Activated CD8-positive, alpha-beta T cell treated with anti-CD3 and anti-CD28 coated beads for 36 hours (primary cell): Measurements from ENCODE around the gene LSM12. TPM values are rescaled to one million over a fixed set of nuclear protein-coding genes. Genes with fewer than 3 reads are reported as not detected.

Experiments
- ATAC-seq: fragments of 200-7000 bp; cut with Tn5 transposase; one replicate; pipeline ENCODE4 v1.10.0; 2021; ENCODE audit warnings: mild to moderate bottlenecking, moderate library complexity
- CTCF ChIA-PET: fragments of 350-600 bp; sonication (Branson Sonifier 250); formaldehyde crosslinking; loops from one replicate; lab custom pipeline; 2021; ENCODE audit warnings: antibody characterized with exemption; lab: Charles Lee
- POLR2A ChIA-PET: fragments of 350-600 bp; sonication (Branson Sonifier 250); formaldehyde crosslinking; loops from one replicate; lab custom pipeline; 2021; ENCODE audit warnings: antibody characterized with exemption; lab: Charles Lee
- DNase-seq: peaks from one replicate; pipeline ENCODE4 v3.0.0-alpha.2; 2020
- H3K27ac Mint-ChIP-seq: one replicate; pipeline ENCODE4 v1.8.0; 2021; ENCODE audit warnings: mild to moderate bottlenecking, mixed read lengths
- H3K27me3 Mint-ChIP-seq: one replicate; pipeline ENCODE4 v1.8.0; 2021; ENCODE audit warnings: mixed read lengths
- H3K36me3 Mint-ChIP-seq: one replicate; pipeline ENCODE4 v1.8.0; 2021; ENCODE audit warnings: low read depth, mixed read lengths
- H3K4me1 Mint-ChIP-seq: one replicate; pipeline ENCODE4 v1.8.0; 2021; ENCODE audit warnings: low read depth, mixed read lengths
- H3K4me3 Mint-ChIP-seq: one replicate; pipeline ENCODE4 v1.8.0; 2021; ENCODE audit warnings: mild to moderate bottlenecking, moderate library complexity, mixed read lengths
- H3K9me3 Mint-ChIP-seq: one replicate; pipeline ENCODE4 v1.8.0; 2021; ENCODE audit warnings: mixed read lengths
- CTCF ChIP-seq: fragments of 200-600 bp; IDR thresholded peaks from one replicate; pipeline ENCODE4 v1.8.0; 2022; ENCODE audit warnings: antibody characterized with exemption, mild to moderate bottlenecking
- intact Hi-C: fragments of 100-400 bp; cut with micrococcal nuclease; formaldehyde crosslinking; loops from one replicate; pipeline ENCODE4 v1.10.0; 2022
- total RNA-seq, 2 experiments: library from RNA; stranded (reverse); gene quantifications; one replicate each; pipeline ENCODE4 v1.2.3, GENCODE V29; 2021

LSM12 gene
- total RNA-seq, 2 experiments from 2014 or later = 104 to 110 TPM

- DNase-seq (no peak), ATAC-seq (no peak)
- Mint-ChIP-seq H3K9me3 (no peaks in the 10 kb centered on the region), H3K4me3 (peak overlapping the region; percentile 83), H3K27me3 (peaks cover 17% of the 10 kb centered on the region), H3K36me3 (peaks cover 14% of the 10 kb centered on the region), H3K27ac (no peak overlapping the region), H3K4me1 (peaks cover 24% of the 10 kb centered on the region)
- POLR2A ChIA-PET = interaction anchor here (0.6 to 1.2 kb wide), 4 partner anchors 17 to 42 kb away, joined by 3 read pairs; no protein-coding TSS in a partner anchor
- TF ChIP-seq CTCF = no peak
- intact Hi-C loops = no loop called here
- CTCF ChIA-PET = interaction anchor here (0.6 to 2.0 kb wide), 6 partner anchors 9 to 143 kb away, joined by 3 to 9 read pairs (median 3); no protein-coding TSS in a partner anchor
Measured at GRCh38 chr17:44007346-44008204, 58.9 kb downstream of the LSM12 start.

DNA sequence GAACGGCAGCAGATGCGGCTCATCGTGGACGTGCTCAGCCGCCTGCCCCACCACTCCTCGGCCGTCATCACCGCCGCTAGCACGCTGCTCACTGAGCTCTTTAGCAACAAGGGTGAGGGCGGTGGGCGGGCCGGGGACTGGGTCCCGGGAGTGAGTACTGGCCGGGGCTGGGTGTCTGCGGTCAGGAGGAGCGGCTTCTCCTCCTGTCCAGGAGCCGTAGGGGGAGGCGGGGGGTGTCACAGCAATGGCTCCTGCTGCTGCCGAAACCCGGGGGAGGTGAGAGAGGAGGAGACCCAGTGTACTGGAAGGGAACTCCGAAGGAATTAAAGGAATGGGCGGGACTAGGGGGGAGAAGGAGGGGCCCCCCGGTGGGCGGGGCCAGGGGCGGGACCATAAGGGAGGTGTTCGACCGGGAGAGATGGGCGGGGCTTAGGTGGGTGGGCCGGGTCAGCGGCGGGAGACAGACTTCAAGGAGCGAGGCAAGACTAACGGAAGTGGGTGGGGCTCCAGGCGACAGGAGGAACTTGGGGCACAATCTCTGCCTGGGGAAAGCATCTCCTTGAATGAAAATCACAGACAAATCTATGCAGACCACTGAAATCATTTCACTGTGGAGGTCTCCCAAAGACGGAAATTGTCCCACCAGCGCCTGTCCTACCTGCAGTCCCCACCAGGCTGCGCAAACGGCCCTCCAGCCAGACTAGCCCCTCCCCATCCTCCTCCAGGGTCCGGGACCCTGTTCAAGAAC is 59.7 kb downstream of the LSM12 start:
- ATAC-seq = peak; percentile 91
- Mint-ChIP-seq H3K4me3 (peak overlapping the region; percentile 83), H3K27me3 (peaks cover 17% of the 10 kb centered on the region), H3K4me1 (peaks cover 24% of the 10 kb centered on the region), H3K9me3 (no peaks in the 10 kb centered on the region), H3K36me3 (peaks cover 14% of the 10 kb centered on the region), H3K27ac (peak overlapping the region; percentile 64)
- ChIA-PET CTCF (interaction anchor here (0.6 to 1.6 kb wide), 7 partner anchors 8 to 144 kb away, joined by 3 to 7 read pairs (median 4); partner anchors contain the start of gene MPP2), POLR2A (interaction anchor here (0.6 to 1.0 kb wide), 2 partner anchors 34 to 43 kb away, joined by 3 read pairs; no protein-coding TSS in a partner anchor)
- peak; percentile 100 for DNase-seq
- peak; percentile 44 for TF ChIP-seq CTCF
- intact Hi-C loops = no loop called here

DNA sequence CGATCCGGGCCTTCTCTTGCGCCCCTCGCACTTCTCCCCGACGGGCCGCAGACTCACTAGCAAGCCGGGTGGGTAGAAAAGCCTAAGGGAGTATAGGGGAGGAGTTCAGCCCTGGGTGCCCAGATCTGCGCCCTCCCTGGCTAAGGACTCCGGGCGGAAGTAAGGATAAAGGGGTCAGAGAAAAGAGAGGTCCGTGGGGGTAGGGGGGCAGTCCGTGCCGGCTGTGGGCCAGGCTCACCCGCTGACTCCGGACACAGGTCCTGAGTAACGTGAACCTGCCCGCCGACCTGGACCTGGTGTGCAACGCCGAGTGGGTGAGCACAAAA is 60.2 kb downstream of the LSM12 start:
- ChIA-PET POLR2A (no interaction called here), CTCF (interaction anchor here (0.7 to 1.6 kb wide), 6 partner anchors 8 to 128 kb away, joined by 3 to 7 read pairs (median 4); partner anchors contain the start of gene MPP2)
- ATAC-seq (peak; percentile 8), DNase-seq (no peak)
- TF ChIP-seq CTCF = no peak
- H3K36me3 Mint-ChIP-seq = peaks cover 11% of the 10 kb centered on the region
- peaks cover 17% of the 10 kb centered on the region for H3K27me3 Mint-ChIP-seq
- peak overlapping the region; percentile 64 for H3K27ac Mint-ChIP-seq
- no peaks in the 10 kb centered on the region for H3K9me3 Mint-ChIP-seq
- H3K4me3 Mint-ChIP-seq = peak overlapping the region; percentile 83
- peaks cover 24% of the 10 kb centered on the region for H3K4me1 Mint-ChIP-seq
- intact Hi-C loops = no loop called here

DNA sequence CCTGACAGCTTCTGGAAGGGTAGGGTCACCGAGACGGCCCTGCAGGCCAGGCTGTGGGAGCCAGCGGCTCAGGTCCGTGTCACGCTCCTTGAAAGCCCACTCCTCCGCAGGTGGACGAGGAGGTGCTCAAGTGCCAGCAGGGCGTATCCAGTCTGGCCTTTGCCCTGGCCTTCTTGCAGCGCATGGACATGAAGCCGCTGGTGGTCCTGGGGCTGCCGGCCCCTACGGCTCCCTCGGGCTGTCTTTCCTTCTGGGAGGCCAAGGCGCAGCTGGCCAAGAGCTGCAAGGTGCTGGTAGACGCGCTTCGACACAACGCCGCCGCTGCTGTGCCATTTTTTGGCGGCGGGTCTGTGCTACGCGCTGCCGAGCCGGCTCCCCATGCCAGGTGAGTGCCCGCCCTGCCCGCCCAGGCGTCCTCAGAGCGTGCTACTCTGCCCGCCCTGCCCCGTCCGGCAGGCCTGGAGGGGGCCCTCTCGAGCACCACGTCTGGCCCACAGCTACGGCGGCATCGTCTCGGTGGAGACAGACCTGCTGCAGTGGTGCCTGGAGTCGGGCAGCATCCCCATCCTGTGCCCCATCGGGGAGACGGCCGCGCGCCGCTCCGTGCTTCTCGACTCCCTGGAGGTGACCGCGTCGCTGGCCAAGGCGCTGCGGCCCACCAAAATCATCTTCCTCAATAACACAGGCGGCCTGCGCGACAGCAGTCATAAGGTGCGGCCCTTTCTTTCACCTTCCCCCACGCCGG is 60.8 kb downstream of the LSM12 start:
- ChIA-PET POLR2A (interaction anchor here (1.1 to 1.4 kb wide), 2 partner anchors 9 to 48 kb away, joined by 3 to 5 read pairs; partner anchors contain the start of gene TMEM101), CTCF (interaction anchor here (0.7 to 1.6 kb wide), 7 partner anchors 7 to 128 kb away, joined by 3 to 7 read pairs (median 4); partner anchors contain the start of gene MPP2)
- TF ChIP-seq CTCF = peak; percentile 11
- Mint-ChIP-seq H3K4me3 (peak overlapping the region; percentile 83), H3K4me1 (peaks cover 24% of the 10 kb centered on the region), H3K27me3 (peaks cover 17% of the 10 kb centered on the region), H3K36me3 (peaks cover 11% of the 10 kb centered on the region), H3K27ac (peak overlapping the region; percentile 64), H3K9me3 (no peaks in the 10 kb centered on the region)
- DNase-seq (peak; percentile 59), ATAC-seq (peak; percentile 10)
- intact Hi-C loops = no loop called here
